CD4-positive, alpha-beta T cell treated with Interleukin-10 for 1 hour (primary cell): ENCODE data around the gene FBXO27.

ENCODE experiments used
- DNase-seq: peaks from one replicate; pipeline ENCODE4 v3.0.0-alpha.2; 2020

FBXO27 gene

DNA sequence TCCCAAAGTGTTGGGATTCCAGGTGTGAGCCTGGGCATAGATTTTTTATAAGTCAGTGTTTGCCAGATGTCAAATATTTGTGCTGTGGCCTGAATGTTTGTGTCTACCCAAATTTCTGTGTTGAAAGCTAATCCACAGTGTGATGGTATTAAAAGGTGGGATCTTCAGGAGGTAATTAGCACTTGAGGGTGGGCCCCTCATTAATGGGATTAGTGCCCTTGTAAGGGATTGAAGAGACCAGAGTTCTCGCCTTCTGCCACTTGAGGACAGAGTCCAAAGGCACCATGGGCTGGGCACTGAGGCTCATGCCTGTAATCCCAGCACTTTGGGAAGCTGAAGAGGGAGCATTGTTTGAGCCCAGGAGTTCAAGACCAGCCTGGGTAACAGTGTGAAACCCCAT, 47.1 kb downstream of the FBXO27 start:
- no peak for DNase-seq

DNA sequence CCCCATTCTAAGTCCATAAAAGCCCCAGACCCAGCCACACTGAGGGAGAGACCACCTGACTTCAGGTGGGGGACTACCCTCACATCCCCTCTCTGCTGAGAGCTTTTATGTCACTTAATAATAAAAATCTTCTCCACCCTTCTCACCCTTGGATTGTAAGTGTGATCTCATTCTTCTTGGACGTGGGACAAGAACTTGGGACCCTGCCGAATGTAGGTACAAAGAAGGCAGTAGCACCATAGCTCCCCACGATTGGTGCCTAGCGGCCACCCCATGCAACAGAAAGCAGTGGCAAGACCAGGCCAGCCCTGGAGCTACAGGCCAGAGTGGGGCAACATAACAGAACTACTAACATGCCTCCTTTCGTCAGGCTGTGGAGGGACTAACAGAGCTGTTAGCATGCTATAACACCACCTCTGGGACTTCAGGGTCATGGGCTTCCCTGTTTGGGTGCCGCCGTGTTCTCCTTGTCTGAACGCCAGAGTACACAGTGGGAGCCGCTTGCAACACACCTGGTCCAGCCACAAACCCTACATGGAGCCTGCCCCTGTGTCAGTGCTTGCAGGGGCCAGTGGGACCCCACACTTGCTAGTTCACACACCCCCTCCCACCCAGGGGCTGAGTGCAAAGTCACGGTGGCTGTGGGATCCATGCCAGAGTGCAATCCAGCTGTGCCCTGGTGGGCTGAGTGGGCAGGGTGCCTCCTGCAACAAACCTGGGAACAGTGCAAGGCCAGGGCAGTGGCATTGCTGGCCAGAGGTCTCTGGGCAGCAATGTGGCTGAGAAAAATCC, 51.6 kb downstream of the FBXO27 start:
- DNase-seq = no peak

DNA sequence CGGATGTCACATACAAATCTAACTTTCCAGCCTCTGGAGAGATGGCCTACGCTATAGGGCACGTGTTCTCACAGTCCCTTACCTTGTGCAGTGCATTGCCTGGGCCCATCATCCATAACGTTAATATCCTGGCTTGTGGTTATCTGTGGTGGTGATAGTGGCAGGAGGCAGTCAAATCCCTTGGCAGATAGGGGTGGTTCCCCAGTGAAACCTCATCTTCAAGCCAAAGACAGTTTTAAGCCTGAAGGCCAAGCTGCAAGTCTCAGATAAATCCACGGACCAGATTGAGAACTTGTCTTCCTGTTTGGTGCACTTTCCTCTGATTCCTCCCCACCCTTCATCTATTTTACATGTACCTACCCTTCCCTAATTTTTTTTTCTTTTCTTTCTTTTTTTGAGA, 52.5 kb downstream of the FBXO27 start:
- DNase-seq = no peak

DNA sequence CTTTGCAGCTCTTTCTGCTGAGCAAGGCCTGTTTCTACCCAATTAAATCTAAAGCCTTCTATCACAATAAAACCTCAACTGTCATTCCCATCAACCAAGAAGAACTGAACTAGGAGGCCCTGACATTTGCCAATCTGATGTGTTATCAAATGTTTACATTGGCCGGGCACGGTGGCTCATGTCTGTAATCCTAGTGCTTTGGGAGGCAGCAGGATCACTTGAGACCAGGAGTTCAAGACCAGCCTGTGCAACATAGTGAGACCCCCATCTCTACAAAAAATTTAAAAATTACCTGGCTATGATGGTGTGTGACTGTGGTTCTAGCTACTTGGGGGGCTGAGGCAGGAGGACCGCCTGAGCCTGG, 54.0 kb downstream of the FBXO27 start:
- DNase-seq = no peak

DNA sequence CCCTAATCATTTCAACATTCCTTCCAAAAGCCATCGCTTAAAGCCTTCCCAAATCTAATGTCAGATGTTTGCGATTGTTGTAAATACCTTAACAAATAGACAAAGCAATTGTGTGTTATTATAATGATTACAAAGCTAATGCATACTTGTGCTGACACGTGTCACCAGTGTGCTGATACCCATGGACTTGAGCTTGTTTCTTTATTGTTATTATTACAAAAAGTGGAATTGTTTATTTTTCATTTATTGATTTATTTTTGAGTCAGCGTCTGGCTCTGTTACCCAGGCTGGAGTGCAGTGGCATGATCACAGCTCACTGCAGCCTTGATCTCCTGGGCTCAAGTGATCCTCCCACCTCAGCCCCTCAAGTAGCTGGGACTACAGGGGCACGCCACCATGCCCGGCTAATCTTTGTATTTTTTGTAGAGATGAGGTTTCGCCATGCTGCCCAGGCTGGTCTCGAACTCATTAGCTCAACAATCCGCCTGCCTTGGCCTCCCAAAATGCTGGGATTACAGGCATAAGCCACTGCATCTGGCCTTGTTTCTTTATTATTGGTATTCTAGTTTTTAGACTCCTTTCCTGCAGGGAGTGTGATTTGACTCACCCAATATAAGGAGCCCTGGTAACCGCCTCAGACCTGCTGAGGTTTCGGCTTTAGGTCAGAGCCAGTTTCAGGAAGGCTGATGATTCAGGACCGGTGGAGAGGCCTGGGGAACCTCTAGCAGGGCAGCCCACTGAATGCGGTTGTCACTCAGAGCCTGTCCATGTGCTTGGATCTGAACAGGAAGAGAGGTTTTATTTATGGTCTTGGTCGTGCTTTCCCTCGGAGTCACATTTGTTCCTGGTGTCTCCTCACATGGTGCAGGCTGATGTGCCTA, 54.7 kb downstream of the FBXO27 start:
- no peak for DNase-seq

DNA sequence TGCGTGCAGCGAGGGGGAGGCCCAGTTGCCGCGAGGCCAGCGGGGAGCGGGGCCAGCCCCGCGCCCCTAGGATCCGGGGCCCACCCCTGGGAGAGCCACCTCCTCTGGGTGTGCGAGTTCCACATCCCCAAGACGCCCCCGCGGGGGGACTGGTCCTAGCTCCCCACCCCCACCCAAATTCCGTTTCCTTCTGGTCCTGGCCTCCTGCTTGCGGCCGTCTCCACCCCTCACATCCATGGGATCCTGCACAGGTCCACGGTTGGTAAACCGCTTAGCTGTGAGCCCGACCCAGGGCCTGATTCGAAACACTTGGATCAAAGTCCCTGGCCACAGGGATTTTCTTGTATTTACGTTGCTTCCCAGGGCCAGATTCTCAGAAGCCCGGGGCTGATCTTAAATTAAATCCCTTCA, 56.5 kb downstream of the FBXO27 start:
- DNase-seq = no peak

DNA sequence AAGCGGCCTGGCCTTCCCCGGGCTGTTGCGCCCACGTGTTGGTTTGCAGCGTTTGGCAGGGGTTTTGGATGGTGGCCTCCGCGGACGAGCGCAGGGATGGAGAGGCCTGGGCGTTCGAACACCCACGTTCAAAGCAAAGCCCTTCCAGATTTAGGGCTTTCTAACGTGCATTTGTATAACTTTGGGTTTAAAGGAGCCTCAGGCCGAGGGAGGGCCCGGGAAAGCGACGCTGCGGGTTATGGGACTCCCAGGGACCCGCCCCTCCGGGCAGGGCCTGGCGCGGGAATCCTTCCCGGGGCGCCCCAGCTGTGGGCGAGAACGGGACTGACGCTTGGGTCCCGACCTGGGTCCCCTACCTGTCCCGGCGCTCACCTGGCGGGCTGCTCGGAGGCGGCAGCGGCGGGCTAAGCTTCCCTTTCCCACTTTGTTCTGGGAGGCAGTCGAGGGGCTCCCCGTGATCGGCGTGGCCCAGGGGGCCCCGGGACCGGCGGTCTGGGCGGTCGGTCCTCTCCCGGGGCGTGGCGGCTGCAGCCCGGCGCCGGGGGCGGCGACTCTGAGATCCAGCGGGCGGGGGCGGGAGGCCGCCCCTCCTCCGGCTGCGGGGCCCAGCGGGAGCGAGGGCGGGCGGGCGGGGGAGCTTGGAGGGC, 57.0 kb downstream of the FBXO27 start, which contains the start of gene FBXO17:
Gene FBXO17, minus strand, starts transcription at position 529 of the 647 bp plus-strand sequence. CDS start 25,423 bp downstream, outside the sequence.
- DNase-seq = no peak

DNA sequence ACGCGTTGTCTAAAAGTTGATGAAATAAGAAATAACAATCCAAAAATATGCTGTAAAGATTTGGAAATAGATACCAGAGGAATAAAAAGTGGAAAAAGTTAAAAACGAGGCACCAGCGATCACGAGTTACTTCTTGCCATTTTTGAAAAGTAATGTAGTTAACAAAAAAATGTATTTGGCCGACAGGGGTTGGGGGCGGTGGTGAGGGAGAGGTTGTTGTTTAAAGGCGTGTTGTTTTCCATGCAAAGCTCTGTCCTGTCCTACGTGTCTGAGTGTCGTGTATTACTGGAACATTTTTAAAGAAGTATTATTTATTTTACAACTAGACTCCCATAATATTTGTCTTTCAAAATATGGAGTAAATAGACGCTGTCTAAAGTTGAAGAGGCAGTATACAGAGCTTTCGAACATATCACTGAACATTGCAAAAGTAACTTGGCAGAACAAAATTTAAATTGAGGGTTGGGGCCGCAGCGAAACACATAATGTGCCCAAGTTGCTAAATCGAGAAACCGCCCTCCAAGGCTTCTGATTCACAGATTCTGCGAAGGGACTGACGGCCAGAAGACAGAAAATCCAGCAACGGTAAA, 57.6 kb downstream of the FBXO27 start:
- no peak for DNase-seq
